Measurements from ENCODE around the gene MCCC1.

DNA sequence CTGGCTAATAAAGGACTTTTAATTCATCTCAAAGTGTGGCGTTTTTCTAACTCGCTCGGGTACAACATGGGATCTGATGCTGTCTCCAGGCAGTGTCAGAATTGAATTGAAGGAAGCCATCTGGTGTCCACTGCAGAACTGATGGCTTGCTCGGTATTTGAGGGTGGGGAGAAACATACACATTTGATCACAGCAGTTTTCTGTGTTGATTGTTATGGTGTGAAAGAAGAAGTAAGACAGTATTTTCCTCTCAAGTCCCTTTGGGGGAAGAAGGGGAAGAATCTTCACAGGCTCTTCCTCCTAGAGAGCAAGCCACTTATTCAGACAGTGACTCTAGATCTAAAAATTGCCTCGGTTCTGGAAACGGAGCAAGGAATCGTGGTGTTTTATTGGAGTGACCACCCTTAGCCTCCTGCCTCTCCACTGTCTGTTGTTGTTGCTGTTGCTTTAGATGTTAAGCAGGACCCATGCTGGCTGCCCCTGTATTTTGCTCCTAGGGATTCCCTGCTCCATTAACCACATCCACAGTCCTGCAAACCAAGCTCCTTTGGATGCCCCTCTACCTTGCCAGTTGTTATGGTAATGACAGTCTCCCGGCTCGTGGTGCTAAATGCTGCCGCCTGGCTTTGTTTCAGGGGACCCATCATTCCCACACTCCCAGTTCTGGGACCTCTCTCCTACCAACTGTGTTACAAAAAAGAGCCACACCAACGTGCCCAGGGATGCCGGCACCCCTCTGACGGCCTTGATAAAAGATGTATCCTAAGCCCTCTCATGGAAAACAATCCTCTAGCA lies 15.3 kb upstream of the MCCC1 start:
- TF ChIP-seq, protein P1, sequence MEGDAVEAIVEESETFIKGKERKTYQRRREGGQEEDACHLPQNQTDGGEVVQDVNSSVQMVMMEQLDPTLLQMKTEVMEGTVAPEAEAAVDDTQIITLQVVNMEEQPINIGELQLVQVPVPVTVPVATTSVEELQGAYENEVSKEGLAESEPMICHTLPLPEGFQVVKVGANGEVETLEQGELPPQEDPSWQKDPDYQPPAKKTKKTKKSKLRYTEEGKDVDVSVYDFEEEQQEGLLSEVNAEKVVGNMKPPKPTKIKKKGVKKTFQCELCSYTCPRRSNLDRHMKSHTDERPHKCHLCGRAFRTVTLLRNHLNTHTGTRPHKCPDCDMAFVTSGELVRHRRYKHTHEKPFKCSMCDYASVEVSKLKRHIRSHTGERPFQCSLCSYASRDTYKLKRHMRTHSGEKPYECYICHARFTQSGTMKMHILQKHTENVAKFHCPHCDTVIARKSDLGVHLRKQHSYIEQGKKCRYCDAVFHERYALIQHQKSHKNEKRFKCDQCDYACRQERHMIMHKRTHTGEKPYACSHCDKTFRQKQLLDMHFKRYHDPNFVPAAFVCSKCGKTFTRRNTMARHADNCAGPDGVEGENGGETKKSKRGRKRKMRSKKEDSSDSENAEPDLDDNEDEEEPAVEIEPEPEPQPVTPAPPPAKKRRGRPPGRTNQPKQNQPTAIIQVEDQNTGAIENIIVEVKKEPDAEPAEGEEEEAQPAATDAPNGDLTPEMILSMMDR (IDR thresholded peaks at IDR 0.05): no peak
- no peak for TF ChIP-seq POLR2A (IDR thresholded peaks at IDR 0.05)
